GM21528 (cell line): ENCODE measurements around the gene ADCY4.
"Not testable (repeated sequence)": the region's sequence is repeated elsewhere in the genome, so short reads cannot be mapped to it uniquely, and the experiment has no call there.

Source experiments
- ATAC-seq: cut with Tn5 transposase; IDR thresholded peaks from one replicate; pipeline ENCODE4 v1.9.1; 2021; ENCODE audit warnings: mild to moderate bottlenecking, moderate library complexity; ENCODE audit not compliant: unreplicated experiment, low FRiP score

Gene ADCY4

GRCh38 chr14:24340606-24341005, 5.7 kb upstream of the ADCY4 start:
- ATAC-seq = no peak

DNA sequence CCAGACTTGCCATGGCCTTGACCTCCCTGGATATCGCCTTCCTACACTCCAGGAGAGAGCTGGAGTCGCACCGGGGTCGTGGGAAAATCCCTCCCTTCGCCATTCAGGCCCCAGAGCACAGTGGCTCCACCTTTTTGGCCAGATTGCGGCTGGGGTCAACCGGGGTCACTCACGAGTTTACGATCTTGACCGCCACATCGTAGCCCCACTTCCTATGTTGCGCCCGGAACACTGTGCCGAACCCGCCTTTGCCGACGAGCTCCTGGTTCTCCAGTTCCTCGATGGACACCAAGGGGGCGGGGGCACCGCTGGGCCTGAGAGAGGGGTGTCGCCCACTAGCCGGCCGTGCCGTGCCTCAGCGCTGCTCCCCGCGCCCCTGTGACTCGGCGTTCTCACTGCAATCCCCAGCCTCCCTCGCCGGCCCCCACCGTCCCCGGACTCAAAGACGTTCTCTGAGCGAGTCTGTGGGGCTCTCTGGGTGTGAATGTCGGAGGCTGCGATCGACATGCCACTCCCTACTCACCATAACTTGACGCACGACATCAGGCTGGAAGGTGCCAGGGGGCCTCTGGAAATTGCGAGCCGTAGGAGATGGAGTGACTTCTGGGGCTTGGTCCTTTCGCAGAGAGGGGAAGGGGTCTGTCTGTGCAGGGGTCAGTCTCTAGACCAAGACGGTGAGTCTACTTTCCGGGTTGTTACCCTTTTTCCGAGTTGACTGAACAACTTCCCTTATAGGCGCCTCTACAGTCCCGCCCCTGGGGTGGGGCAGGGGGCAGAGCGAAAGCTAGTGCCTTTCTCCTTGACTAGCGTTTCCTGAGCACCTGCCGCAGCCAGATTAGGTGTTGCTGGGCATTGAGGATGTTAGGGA, 4.6 kb upstream of the ADCY4 start, which contains the start of gene RIPK3:
TSS of gene RIPK3 (minus strand) at position 708 of the 868 bp plus-strand sequence. CDS start at position 543, 165 bp downstream.
- ATAC-seq = peak; percentile 88

DNA sequence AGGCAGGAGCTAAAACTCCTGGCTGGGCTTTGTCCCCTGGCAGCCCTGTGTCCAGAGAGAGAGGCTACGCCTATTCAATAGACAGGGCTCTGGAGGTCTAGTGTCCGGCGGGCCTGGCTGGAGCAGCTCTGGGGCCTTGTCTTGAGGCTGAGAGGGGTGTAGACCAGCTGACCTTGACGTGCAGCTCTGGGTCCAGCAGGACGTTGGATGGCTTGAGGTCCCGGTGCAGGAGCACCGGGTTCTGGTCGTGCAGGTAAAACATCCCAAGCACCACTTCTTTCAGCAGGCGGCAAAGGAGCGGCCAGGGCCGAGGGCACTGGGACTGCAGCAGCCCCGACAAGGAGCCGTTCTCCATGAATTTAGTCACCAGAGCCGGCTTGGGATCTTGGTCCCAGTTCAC, 4.0 kb upstream of the ADCY4 start:
- no peak for ATAC-seq

DNA sequence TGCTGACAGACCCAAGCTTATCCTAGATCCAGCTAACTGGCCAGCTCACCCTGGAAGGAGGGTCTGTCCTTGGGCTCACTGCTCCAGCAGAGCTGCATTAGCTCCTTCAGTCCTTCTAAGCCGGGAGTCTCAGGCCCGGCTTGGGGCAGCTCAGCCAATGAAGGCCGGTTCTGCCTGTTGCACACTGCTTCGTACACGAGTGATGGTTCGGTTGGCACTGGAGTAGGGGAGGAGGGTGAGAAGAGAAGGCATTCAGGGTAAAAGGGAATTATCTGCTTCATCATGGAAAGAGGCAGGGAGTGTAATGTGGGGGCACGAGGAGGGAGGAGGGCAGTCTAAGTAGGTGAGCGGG, 2.9 kb upstream of the ADCY4 start:
- ATAC-seq = no peak

- no peak for ATAC-seq
Observed at GRCh38 chr14:24337144-24337823, 2.4 kb upstream of the ADCY4 start.

DNA sequence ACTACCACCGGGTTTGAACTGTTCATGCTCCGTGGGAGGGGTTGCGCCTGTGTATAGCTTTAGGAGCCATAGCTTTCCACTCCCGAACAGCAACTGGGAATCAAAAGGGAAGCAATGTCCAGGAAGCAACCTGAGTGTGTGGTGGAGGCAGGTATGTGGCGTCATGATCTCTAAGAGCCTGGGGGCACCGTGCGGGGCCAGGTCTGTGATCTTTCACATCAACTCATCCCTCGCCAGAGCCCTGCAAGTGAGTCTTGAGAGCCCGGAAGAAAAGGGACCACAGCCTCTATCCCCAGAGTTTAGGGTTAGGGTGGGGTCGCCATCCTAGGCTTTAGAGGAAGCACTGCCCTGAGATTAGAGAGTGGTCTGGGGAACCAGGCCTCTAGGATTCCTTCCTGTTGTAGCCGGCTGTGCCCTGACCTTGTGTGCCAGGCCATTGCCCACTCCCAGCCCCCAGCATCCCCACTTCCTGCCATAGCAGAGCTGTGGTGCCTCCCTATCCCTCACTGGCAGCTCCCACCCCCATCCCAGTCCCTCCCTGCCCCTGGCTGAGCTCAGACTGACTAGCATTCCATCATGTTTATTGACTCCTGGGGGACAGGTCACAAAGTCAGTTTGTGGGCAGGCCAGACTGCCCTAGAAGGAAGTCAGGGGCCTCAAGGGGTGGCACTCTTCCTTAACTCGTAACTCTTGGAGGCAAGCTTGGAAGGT, 745 bp upstream of the ADCY4 start:
- no peak for ATAC-seq

- ATAC-seq = peak; percentile 69
Observed at GRCh38 chr14:24332268-24332993, 2.4 kb downstream of the ADCY4 start.

GRCh38 chr14:24331731-24332267, 3.1 kb downstream of the ADCY4 start:
- ATAC-seq = no peak

DNA sequence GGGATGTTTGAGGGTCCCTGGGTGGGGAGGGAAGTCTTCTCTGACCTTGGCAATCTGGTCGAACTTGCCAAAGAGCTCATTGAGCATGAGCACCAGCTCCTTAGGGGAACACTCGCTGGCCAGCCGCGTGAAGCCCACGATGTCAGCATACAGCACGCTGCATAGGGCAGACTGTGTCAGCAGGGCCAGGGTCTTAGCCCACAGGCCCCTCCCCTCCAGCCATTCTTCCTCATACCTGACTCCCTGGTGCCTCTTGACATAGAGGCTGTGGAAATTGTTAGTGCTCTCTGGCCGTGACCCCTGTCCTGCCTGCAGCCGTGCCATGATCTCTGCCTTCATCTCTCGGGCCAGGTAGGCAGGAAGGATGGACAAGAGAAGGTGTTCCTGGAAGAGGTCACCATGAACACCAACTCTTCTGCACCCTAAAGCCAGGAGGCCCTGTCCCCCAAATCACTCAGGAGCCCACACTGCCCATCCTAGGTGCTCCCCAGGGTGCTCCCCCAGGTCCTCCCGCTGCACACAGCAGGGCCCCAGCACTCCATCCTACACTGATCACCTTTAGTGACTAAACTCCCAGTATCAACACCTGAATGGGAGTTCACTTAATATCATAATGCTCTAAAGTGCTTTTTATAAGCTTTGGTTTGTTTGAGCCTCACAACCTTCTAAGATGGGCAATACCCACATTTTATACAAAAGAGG, 3.7 kb downstream of the ADCY4 start:
- ATAC-seq = no peak

DNA sequence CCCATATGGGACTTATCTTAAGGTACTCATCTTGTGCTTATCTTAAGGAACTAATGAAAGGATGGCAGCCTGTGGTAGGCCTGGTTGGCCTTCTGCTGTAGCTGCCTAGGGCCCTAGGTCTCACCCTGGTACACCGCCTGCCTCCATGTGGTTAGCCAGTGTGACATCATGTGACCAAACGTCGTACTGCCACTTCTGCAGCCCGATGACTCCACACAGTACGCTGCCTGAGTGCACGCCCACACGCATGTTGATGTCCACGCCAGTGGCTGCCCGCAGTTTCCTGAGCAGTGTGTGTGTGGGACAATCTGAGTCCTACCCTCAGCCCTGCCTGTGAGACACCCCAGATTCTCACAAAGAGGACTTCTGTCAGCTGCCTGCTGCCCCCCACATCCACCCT, 5.1 kb downstream of the ADCY4 start:
- ATAC-seq = no peak

DNA sequence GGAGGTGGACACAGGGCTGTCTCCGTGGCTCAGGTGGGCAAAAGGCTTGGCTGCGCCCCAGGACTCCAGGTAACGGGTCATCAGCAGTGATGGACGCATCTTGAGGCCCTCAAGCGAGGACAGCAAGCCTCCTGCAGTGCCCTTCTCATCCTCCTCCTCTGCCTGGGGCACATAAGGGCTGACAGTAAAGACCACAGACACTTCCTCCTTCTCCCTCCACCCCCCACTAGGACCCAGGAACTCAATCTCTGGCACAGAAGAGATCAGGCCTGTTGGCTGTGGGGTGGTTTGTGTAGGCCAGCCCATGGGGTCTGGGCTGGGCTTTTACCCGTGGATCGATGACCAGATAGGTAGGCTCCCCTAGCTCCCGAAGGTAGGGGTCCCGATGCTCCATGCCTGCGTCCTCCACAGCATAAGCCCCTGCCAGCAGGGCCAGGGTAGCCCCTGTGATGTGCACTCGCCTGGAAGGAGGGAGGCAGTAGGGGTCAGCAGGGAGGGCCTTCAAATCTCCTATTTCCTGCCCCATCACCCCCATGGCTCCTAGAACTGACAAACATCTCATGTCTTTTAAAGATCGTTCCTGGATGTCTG, 5.7 kb downstream of the ADCY4 start:
- ATAC-seq = no peak

DNA sequence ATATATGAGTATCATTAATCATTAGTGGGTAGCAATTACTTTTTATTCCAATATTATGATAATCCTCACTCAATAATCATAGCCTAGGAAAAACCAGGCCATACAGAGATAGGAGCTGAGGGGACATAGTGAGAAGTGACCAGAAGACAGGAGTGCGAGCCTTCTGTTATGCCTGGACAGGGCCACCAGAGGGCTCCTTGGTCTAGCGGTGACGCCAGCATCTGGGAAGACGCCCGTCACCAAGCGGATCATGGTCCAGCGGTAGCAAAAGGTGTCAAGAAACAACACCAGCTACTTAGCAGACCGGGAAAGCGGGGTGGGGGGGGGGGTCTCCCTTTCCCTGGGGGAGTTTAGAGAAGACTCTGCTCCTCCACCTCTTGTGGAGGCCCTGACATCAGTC, 7.0 kb downstream of the ADCY4 start:
- not testable (repeated sequence) for ATAC-seq

DNA sequence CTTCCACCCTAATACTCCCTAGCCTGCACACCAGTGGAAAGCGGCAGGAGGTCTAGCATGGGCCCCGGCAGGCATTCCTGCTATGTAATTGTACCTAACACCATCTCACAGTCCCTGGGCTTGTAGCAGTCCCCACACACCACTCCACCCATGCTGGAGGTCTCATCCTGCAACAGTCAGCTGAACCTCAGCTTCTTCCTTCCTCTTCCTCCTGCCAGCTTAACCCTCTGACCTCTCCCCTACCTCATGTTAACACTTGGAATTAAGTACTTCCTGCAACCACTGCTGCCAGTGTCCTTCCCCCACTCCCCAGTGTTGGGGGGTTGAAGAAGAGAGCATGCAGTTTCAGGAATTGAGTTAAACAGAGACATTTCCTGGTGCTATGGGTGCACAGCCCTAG, 7.6 kb downstream of the ADCY4 start:
- ATAC-seq = no peak

- ATAC-seq = no peak
Observed at GRCh38 chr14:24325963-24326362, 8.9 kb downstream of the ADCY4 start.

- ATAC-seq = no peak
Observed at GRCh38 chr14:24325041-24325530, 9.8 kb downstream of the ADCY4 start.

DNA sequence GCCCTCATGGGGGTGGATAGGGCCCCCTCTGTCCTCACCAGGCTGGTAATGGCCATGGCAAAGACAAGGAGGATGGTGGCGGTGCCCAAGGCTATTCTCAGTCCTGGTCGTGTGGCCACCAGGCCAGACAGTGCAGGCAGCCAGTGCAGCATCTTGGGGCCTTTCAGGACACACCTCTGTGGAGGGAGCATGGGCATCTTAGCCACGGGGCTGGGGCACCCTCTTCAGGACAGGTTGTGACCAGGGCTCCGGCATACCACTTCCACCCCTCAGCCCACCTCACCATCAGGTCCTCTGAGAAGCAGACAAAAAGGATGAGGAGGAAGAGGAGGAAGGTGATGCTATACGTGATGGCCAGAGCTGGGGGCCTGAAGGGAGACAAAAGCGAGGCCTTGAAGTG, 10.8 kb downstream of the ADCY4 start:
- no peak for ATAC-seq

DNA sequence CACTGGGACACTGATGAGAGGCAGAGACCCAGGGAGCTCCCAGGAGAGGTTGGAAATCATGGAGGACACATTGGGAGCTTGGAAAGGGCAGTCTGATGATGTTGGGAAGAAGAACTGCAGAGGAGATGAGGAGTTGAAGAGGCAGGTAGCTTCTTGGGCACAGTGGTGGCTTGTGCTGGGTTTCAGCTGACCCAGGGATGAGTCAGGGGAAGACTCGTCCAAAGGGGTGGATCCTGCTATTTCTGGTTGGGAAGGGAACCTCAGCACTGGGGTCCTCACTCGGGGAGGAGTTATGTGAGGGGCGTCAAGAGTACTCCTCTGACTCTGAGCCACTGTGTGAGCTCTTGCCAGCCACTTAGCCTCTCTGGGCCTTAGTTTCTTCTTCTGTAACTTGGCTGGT, 11.5 kb downstream of the ADCY4 start:
- ATAC-seq = no peak

DNA sequence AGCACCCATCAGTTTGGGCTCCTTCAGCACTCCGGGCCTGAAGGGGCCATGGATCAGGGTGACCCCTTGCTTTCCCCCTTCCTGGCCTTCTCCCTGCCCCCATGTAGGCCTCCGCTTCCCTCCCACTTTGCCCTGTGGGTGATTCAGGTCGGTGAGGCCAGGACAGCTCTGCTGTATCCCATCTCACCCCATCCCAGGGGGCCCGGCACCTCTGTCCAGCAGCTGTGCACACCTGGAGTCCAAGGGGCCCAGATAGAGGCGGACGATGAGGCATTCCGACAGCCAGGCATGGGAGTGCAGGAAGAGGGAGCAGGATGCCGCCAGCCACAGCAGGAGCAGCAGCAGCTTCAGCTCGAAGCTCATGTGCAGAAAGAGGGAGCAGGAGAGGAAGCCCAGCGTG, 12.2 kb downstream of the ADCY4 start:
- ATAC-seq = no peak
